GM12878 (cell line): Measurements from ENCODE around the gene ADH7. TPM values are rescaled to one million over a fixed set of nuclear protein-coding genes. Genes with fewer than 3 reads are reported as not detected.
"Not testable (repeated sequence)": the region's sequence is repeated elsewhere in the genome, so short reads cannot be mapped to it uniquely, and the experiment has no call there.

Source experiments
- ATAC-seq: fragments of 200-7000 bp; cut with Tn5 transposase; 3 replicates; pipeline ENCODE4 v1.9.1; 2020; ENCODE audit warnings: mild to moderate bottlenecking, moderate library complexity
- BruUV-seq: library from RNA; stranded (reverse); fragments of 400-500 nt; replicated peaks from 2 replicates; lab custom pipeline; 2021; lab: Mats Ljungman, UMichigan
- CTCF ChIA-PET: fragments of 300-600 bp; sonication (Branson Sonifier 250); formaldehyde crosslinking; extraction: SDS; loops from one replicate; lab custom pipeline; 2021; ENCODE audit warnings: inconsistent platforms; lab: Yijun Ruan, JAX
- POLR2A ChIA-PET: fragments of 350-600 bp; formaldehyde crosslinking; extraction: SDS; loops from one replicate; lab custom pipeline; 2021; ENCODE audit warnings: inconsistent platforms; lab: Charles Lee
- RAD21 ChIA-PET: fragments of 300-600 bp; sonication (Branson Sonifier 250); formaldehyde crosslinking; loops from one replicate; lab custom pipeline; 2023; ENCODE audit warnings: antibody characterized with exemption; ENCODE audit not compliant: unreplicated experiment; lab: Charles Lee
- SMC1A ChIA-PET: fragments of 300-600 bp; sonication (Branson Sonifier 250); formaldehyde crosslinking; loops from one replicate; lab custom pipeline; 2023; ENCODE audit not compliant: unreplicated experiment, uncharacterized antibody; lab: Charles Lee
- DNase-seq: peaks from one replicate; pipeline ENCODE4 v3.0.0-alpha.2; 2011; ENCODE audit warnings: low read depth, low spot score
- FAIRE-seq: peaks from 3 replicates; lab custom pipeline; 2011; peaks lifted over from hg19 to GRCh38; lab: Jason Lieb, UNC
- H2AFZ ChIP-seq: 2 replicates; pipeline ENCODE4 v1.6.0; 2011; ENCODE audit warnings: low read depth, low read length, control low read depth; ENCODE audit not compliant: control insufficient read depth
- H3K27ac ChIP-seq: 2 replicates; pipeline ENCODE4 v1.5.1; 2011; ENCODE audit warnings: control low read depth; ENCODE audit not compliant: control insufficient read depth, insufficient read depth
- H3K27me3 ChIP-seq, 2 experiments: replicated peaks in 1 of 2; 2 replicates each; pipeline versions ENCODE4 v1.6.0 to v1.6.1; 2011; ENCODE audit warnings: low read length in 1 of 2; ENCODE audit not compliant: control insufficient read depth in 2 of 2, insufficient read depth in 2 of 2
- H3K36me3 ChIP-seq, 2 experiments: 2 replicates each; pipeline ENCODE4 v1.5.1; 2011; ENCODE audit warnings: low read length in 1 of 2; ENCODE audit not compliant: control insufficient read depth in 2 of 2, insufficient read depth in 2 of 2
- H3K4me1 ChIP-seq: 2 replicates; pipeline ENCODE4 v1.6.1; 2011; ENCODE audit warnings: mild to moderate bottlenecking, low read length, moderate library complexity, mixed read lengths; ENCODE audit not compliant: control insufficient read depth, insufficient read depth
- H3K4me2 ChIP-seq: 2 replicates; pipeline ENCODE4 v1.6.0; 2011; ENCODE audit warnings: control low read depth; ENCODE audit not compliant: control insufficient read depth, insufficient read depth
- H3K4me3 ChIP-seq: fragments of 200-600 bp; sonication (generic); 2 replicates; pipeline ENCODE4 v1.5.1; 2016
- H3K79me2 ChIP-seq: 2 replicates; pipeline ENCODE4 v1.6.0; 2011; ENCODE audit warnings: low read length; ENCODE audit not compliant: control insufficient read depth, insufficient read depth
- H3K9ac ChIP-seq: 2 replicates; pipeline ENCODE4 v1.8.0; 2011; ENCODE audit warnings: low read length, control low read depth, mixed read lengths; ENCODE audit not compliant: control insufficient read depth, insufficient read depth
- H3K9me3 ChIP-seq: replicated peaks from 3 replicates; pipeline ENCODE4 v1.5.1; 2011; ENCODE audit warnings: mild to moderate bottlenecking, low read length; ENCODE audit not compliant: control insufficient read depth, insufficient read depth
- H4K20me1 ChIP-seq: 2 replicates; pipeline ENCODE4 v1.6.0; 2011; ENCODE audit not compliant: control insufficient read depth, insufficient read depth
- FOXM1 ChIP-seq: IDR thresholded peaks from 2 replicates; pipeline ENCODE4 v1.6.1; 2012; ENCODE audit warnings: low read depth, mild to moderate bottlenecking, inconsistent platforms, low read length, moderate library complexity
- IKZF1 ChIP-seq: fragments of 450-650 bp; conservative IDR thresholded peaks from 2 replicates; pipeline ENCODE4 v1.6.1; 2017; ENCODE audit warnings: antibody characterized with exemption, mild to moderate bottlenecking
- JUND ChIP-seq: IDR thresholded peaks from 2 replicates; pipeline ENCODE4 v1.6.1; 2012; ENCODE audit warnings: low read depth, mild to moderate bottlenecking, low read length, improper control_type of control experiment, moderate library complexity
- LARP7 ChIP-seq: fragments of 450-650 bp; IDR thresholded peaks from 2 replicates; pipeline ENCODE4 v1.6.1; 2017; ENCODE audit warnings: mild to moderate bottlenecking
- MTA2 ChIP-seq: fragments of 450-650 bp; IDR thresholded peaks from 2 replicates; pipeline ENCODE4 v1.6.1; 2016; ENCODE audit warnings: low read depth, mild to moderate bottlenecking, moderate library complexity
- MYC ChIP-seq: IDR thresholded peaks from 2 replicates; pipeline ENCODE4 v1.6.1; 2011; ENCODE audit warnings: mild to moderate bottlenecking, low read length, moderate library complexity, inconsistent platforms; ENCODE audit not compliant: insufficient read depth, insufficient replicate concordance, insufficient read length, severe bottlenecking
- PML ChIP-seq: IDR thresholded peaks from 2 replicates; pipeline ENCODE4 v1.6.1; 2012; ENCODE audit warnings: low read length, inconsistent platforms
- TBL1XR1 ChIP-seq: IDR thresholded peaks from 2 replicates; pipeline ENCODE4 v1.6.1; 2012; ENCODE audit warnings: low read depth, low read length, improper control_type of control experiment
- ZNF274 ChIP-seq: IDR thresholded peaks from one replicate; pipeline ENCODE4 v1.8.0; 2011; ENCODE audit not compliant: insufficient read length, insufficient read depth
- WGBS: methylation state at CpG from one replicate; pipeline ENCODE4 v1.1.6; 2016; ENCODE audit warnings: low lambda C conversion rate; ENCODE audit not compliant: insufficient replicate concordance, insufficient coverage; ENCODE audit errors: missing lambda C conversion rate; 5-methylcytosine and 5-hydroxymethylcytosine counted together
- in situ Hi-C: fragments of 300-500 bp; cut with MboI; formaldehyde crosslinking; loops from 9 replicates; pipeline ENCODE4 v1.14.3; 2018; ENCODE audit warnings: mixed read lengths
- intact Hi-C: fragments of 100-400 bp; cut with micrococcal nuclease; formaldehyde crosslinking; loops from one replicate; pipeline ENCODE4 v1.14.2; 2022; ENCODE audit not compliant: unreplicated experiment
- polyA plus RNA-seq, 11 experiments: library from polyadenylated mRNA; depleted of rRNA in 4 of 11; unstranded in 6 of 11; stranded (reverse) in 5 of 11; fragments of >200 nt; fragmentation: Nextera tagmentation in 4 of 11; fragmentation: Illumina TruSeq in 1 of 11; extraction: Ambion mirVana in 4 of 11; extraction: Trizol in 1 of 11; gene quantifications; 1 replicate in 1 of 11; 2 replicates in 10 of 11; pipeline versions ENCODE4 v1.2.1 to v1.2.3, GENCODE V29; 2011 to 2016; ENCODE audit warnings: inconsistent platforms in 2 of 11, missing spikeins in 2 of 11, low read depth in 1 of 11
- total RNA-seq, 4 experiments: library from RNA; depleted of rRNA in 3 of 4; stranded (reverse); fragments of >200 nt in 3 of 4; fragmentation: Illumina TruSeq in 1 of 4; extraction: Trizol in 1 of 4; gene quantifications; 2 replicates each; pipeline versions ENCODE4 v1.2.1 to v1.2.3, GENCODE V29; 2013 to 2021
- TF ChIP-seq, protein P1 (sequence below): fragments of 450-650 bp; IDR thresholded peaks from 2 replicates; pipeline ENCODE4 v1.6.1; 2017; ENCODE audit warnings: mild to moderate bottlenecking, moderate library complexity

Gene ADH7
- total and polyA plus RNA-seq, 10 of the 15 experiments (the other 5 are each of a cell fraction or from before 2014, with no cell fraction given) = not detected

DNA sequence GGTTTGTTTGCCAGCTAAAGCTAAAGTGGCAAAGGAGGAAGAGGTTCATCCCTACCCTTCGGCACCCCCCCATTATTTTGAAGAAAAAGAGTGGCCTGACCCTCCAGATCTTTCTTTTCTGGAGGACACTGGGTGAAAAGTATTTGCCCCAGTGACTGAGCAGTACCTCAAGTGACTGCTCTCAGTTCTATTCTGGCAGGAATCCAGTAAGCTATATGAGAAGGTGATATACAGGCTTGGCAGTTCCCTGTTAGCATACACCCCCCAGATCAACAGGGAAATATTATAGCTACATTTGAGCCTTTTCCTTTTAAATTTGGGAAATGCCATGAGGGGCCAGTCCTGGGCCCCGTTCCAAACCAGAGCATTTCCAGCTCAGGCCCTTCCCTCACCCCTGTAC, 67.3 kb downstream of the ADH7 start:
- H2AFZ ChIP-seq, intact Hi-C loops, H3K9ac ChIP-seq, ATAC-seq, RAD21 ChIA-PET, H4K20me1 ChIP-seq, in situ Hi-C loops, SMC1A ChIA-PET, H3K9me3 ChIP-seq, H3K27me3 ChIP-seq, CTCF ChIA-PET, FAIRE-seq, BruUV-seq, H3K79me2 ChIP-seq, DNase-seq, H3K27ac ChIP-seq, H3K4me3 ChIP-seq, H3K36me3 ChIP-seq, POLR2A ChIA-PET, H3K4me1 ChIP-seq, H3K4me2 ChIP-seq: not testable (repeated sequence)
- WGBS = 0% methylated on average over 2 of the region's 2 CpGs

DNA sequence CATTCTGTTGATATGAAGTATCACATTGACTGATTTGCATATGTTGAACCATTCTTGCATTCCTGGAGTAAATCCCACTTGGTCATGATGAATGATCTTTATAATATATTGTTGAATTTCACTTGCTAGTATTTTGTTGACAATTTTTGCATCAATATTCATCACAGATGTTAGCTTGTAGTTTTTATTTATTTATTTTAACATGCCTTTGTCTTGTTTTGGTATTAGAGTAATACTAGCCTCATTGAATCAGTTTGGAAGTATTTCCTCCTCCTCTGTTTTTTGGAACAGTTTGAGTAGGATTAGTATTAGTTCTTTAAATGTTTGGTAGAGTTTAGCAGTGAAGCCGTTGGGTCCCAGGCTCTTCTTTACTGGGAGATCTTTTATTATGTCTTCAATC, 68.7 kb downstream of the ADH7 start:
- Histone ChIP-seq H4K20me1 (no peaks in the 10 kb centered on the region), H3K27me3 (no peaks in the 10 kb centered on the region), H2AFZ (no peak overlapping the region), H3K4me3 (no peak overlapping the region), H3K4me1 (no peaks in the 10 kb centered on the region), H3K9me3 (no peaks in the 10 kb centered on the region), H3K79me2 (no peaks in the 10 kb centered on the region), H3K9ac (no peak overlapping the region), H3K27ac (no peak overlapping the region), H3K36me3 (no peaks in the 10 kb centered on the region), H3K4me2 (no peak overlapping the region)
- WGBS = 29% methylated on average over 1 of the region's 1 CpG
- ChIA-PET POLR2A (no interaction called here), SMC1A (no interaction called here), CTCF (no interaction called here), RAD21 (no interaction called here)
- in situ Hi-C loops (no loop called here), intact Hi-C loops (no loop called here)
- no peak for ATAC-seq
- no TSS peak for BruUV-seq
- no peak for FAIRE-seq
- DNase-seq = no peak
- no peak for TF ChIP-seq TBL1XR1
- TF ChIP-seq PML = no peak
- TF ChIP-seq LARP7 = no peak
- no peak for TF ChIP-seq JUND
- no peak for TF ChIP-seq MTA2
- no peak for TF ChIP-seq ZNF274
- TF ChIP-seq FOXM1 = no peak
- TF ChIP-seq MYC = no peak
- TF ChIP-seq, protein P1, sequence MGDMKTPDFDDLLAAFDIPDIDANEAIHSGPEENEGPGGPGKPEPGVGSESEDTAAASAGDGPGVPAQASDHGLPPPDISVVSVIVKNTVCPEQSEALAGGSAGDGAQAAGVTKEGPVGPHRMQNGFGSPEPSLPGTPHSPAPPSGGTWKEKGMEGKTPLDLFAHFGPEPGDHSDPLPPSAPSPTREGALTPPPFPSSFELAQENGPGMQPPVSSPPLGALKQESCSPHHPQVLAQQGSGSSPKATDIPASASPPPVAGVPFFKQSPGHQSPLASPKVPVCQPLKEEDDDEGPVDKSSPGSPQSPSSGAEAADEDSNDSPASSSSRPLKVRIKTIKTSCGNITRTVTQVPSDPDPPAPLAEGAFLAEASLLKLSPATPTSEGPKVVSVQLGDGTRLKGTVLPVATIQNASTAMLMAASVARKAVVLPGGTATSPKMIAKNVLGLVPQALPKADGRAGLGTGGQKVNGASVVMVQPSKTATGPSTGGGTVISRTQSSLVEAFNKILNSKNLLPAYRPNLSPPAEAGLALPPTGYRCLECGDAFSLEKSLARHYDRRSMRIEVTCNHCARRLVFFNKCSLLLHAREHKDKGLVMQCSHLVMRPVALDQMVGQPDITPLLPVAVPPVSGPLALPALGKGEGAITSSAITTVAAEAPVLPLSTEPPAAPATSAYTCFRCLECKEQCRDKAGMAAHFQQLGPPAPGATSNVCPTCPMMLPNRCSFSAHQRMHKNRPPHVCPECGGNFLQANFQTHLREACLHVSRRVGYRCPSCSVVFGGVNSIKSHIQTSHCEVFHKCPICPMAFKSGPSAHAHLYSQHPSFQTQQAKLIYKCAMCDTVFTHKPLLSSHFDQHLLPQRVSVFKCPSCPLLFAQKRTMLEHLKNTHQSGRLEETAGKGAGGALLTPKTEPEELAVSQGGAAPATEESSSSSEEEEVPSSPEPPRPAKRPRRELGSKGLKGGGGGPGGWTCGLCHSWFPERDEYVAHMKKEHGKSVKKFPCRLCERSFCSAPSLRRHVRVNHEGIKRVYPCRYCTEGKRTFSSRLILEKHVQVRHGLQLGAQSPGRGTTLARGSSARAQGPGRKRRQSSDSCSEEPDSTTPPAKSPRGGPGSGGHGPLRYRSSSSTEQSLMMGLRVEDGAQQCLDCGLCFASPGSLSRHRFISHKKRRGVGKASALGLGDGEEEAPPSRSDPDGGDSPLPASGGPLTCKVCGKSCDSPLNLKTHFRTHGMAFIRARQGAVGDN = no peak
- TF ChIP-seq IKZF1 = no peak
- TF ChIP-seq, all 136 proteins: peak for 0
